HepG2 (cell line): ENCODE results near the gene SLC24A4. TPM values are rescaled to one million over a fixed set of nuclear protein-coding genes. Genes with fewer than 3 reads are reported as not detected.

ENCODE experiments used
- ATAC-seq: fragments of 200-7000 bp; cut with Tn5 transposase; 3 replicates; pipeline ENCODE4 v1.9.1; 2020; ENCODE audit warnings: mild to moderate bottlenecking, moderate library complexity
- BruUV-seq: library from RNA; stranded (reverse); fragments of 400-500 nt; replicated peaks from 2 replicates; lab custom pipeline; 2021; lab: Mats Ljungman, UMichigan
- CTCF ChIA-PET: fragments of 300-600 bp; formaldehyde crosslinking; extraction: SDS; loops from one replicate; lab custom pipeline; 2021; ENCODE audit warnings: low total read pairs, inconsistent platforms, low intra/inter-chr PET ratio; lab: Yijun Ruan, JAX
- POLR2A ChIA-PET: fragments of 350-600 bp; sonication (Branson Sonifier 250); formaldehyde crosslinking; loops from one replicate; lab custom pipeline; 2020; ENCODE audit warnings: antibody characterized with exemption, inconsistent platforms; lab: Yijun Ruan, JAX
- DNase-seq: peaks from one replicate; pipeline ENCODE4 v3.0.0-alpha.2; 2015; ENCODE audit warnings: low spot score
- FAIRE-seq: peaks from 3 replicates; lab custom pipeline; 2011; peaks lifted over from hg19 to GRCh38; lab: Jason Lieb, UNC
- H2AFZ ChIP-seq: one replicate; pipeline ENCODE4 v1.6.1; 2011; ENCODE audit warnings: low read length, inconsistent platforms
- H3K27ac ChIP-seq: fragments of 300-600 bp; 3 replicates; pipeline ENCODE4 v1.8.0; 2011; ENCODE audit warnings: mixed run types, mild to moderate bottlenecking, mixed read lengths, low read length, inconsistent platforms; ENCODE audit not compliant: insufficient read depth; ENCODE audit errors: extremely low read length
- H3K27me3 ChIP-seq, 2 experiments: fragments of 200-600 bp in 1 of 2; 2 replicates in 1 of 2; 3 replicates in 1 of 2; pipeline versions ENCODE4 v1.6.0 to v1.8.0; 2011; ENCODE audit warnings: low read length in 2 of 2, mild to moderate bottlenecking in 2 of 2, moderate library complexity in 2 of 2, inconsistent platforms in 1 of 2; ENCODE audit not compliant: insufficient read depth in 2 of 2, control insufficient read depth in 1 of 2
- H3K36me3 ChIP-seq, 2 experiments: fragments of 200-600 bp in 1 of 2; replicated peaks in 1 of 2; 2 replicates in 1 of 2; 3 replicates in 1 of 2; pipeline versions ENCODE4 v1.5.1 to v1.8.0; 2011; ENCODE audit warnings: low read length in 2 of 2, inconsistent platforms in 1 of 2; ENCODE audit not compliant: insufficient read depth in 2 of 2, control insufficient read depth in 1 of 2
- H3K4me1 ChIP-seq: 2 replicates; pipeline ENCODE4 v1.5.1; 2012; ENCODE audit warnings: low read length, inconsistent platforms; ENCODE audit not compliant: insufficient read depth
- H3K4me2 ChIP-seq: 2 replicates; pipeline ENCODE4 v1.6.0; 2011; ENCODE audit warnings: low read depth, low read length, inconsistent platforms
- H3K4me3 ChIP-seq, 3 experiments: fragments of 200-600 bp in 1 of 3; sonication (generic), shearing (Covaris generic) in 1 of 3; replicated peaks in 1 of 3; 2 replicates each; pipeline ENCODE4 v1.5.1; 2011 to 2016; ENCODE audit warnings: low read length in 3 of 3, inconsistent platforms in 2 of 3, low read depth in 2 of 3, mild to moderate bottlenecking in 2 of 3, control low read depth in 1 of 3, mixed read lengths in 1 of 3; ENCODE audit not compliant: insufficient read depth in 1 of 3
- H3K79me2 ChIP-seq: one replicate; pipeline ENCODE4 v1.6.1; 2011; ENCODE audit warnings: low read length, inconsistent platforms; ENCODE audit not compliant: insufficient read depth
- H3K9ac ChIP-seq: 2 replicates; pipeline ENCODE4 v1.6.0; 2011; ENCODE audit warnings: mild to moderate bottlenecking, low read depth, low read length, inconsistent platforms; ENCODE audit not compliant: insufficient read depth
- H3K9me3 ChIP-seq: 2 replicates; pipeline ENCODE4 v1.5.1; 2012; ENCODE audit warnings: mild to moderate bottlenecking, low read length
- H4K20me1 ChIP-seq: 2 replicates; pipeline ENCODE4 v1.6.0; 2011; ENCODE audit warnings: inconsistent platforms, mild to moderate bottlenecking, low read length, moderate library complexity; ENCODE audit not compliant: insufficient read depth
- DNMT1 ChIP-seq: sonication (generic); formaldehyde crosslinking; IDR thresholded peaks from 2 replicates; pipeline ENCODE4 v1.5.1; 2020; ENCODE audit warnings: mild to moderate bottlenecking, missing genetic modification reagents
- KMT2B ChIP-seq: IDR thresholded peaks from 2 replicates; pipeline ENCODE4 v1.6.1; 2016; ENCODE audit warnings: missing genetic modification reagents, missing compliant biosample characterization
- MYC ChIP-seq: sonication (generic); formaldehyde crosslinking; IDR thresholded peaks from 2 replicates; pipeline ENCODE4 v1.9.0; 2021; ENCODE audit warnings: missing genetic modification reagents, borderline replicate concordance
- NCOA1 ChIP-seq: sonication (generic); formaldehyde crosslinking; IDR thresholded peaks from 2 replicates; pipeline ENCODE4 v1.9.0; 2021; ENCODE audit warnings: missing genetic modification reagents
- NFYB ChIP-seq: sonication (generic); formaldehyde crosslinking; IDR thresholded peaks from 2 replicates; pipeline ENCODE4 v1.4.0; 2020; ENCODE audit warnings: missing genetic modification reagents
- REL ChIP-seq: sonication (generic); formaldehyde crosslinking; conservative IDR thresholded peaks from 2 replicates; pipeline ENCODE4 v1.8.0; 2022; ENCODE audit warnings: mild to moderate bottlenecking, missing genetic modification reagents, moderate library complexity
- ZNF672 ChIP-seq: sonication (generic); formaldehyde crosslinking; IDR thresholded peaks from 2 replicates; pipeline ENCODE4 v1.8.1; 2022; ENCODE audit warnings: missing genetic modification reagents
- ZNF7 ChIP-seq: IDR thresholded peaks from 2 replicates; pipeline ENCODE4 v1.6.1; 2016; ENCODE audit warnings: missing biosample characterization, missing genetic modification reagents
- ZNF883 ChIP-seq: sonication (generic); formaldehyde crosslinking; IDR thresholded peaks from 2 replicates; pipeline ENCODE4 v1.5.1; 2020; ENCODE audit warnings: mild to moderate bottlenecking, missing genetic modification reagents; ENCODE audit errors: not compliant biosample characterization
- WGBS: methylation state at CpG from one replicate; pipeline ENCODE4 v1.1.6; 2017; ENCODE audit warnings: low lambda C conversion rate; 5-methylcytosine and 5-hydroxymethylcytosine counted together
- in situ Hi-C: cut with HindIII; loops from 2 replicates; pipeline ENCODE4 v1.10.0; 2017; ENCODE audit warnings: low pct_unique_long_range_greater_than_20kb; ENCODE audit not compliant: extremely low pct_ligation_motif_present
- intact Hi-C: fragments of 100-400 bp; cut with micrococcal nuclease; formaldehyde crosslinking; loops from one replicate; pipeline ENCODE4 v1.10.0; 2022; ENCODE audit not compliant: unreplicated experiment
- polyA plus RNA-seq, 8 experiments: library from polyadenylated mRNA; depleted of rRNA in 3 of 8; stranded (reverse) in 7 of 8; unstranded in 1 of 8; fragments of >200 nt; fragmentation: Illumina TruSeq in 4 of 8; extraction: Trizol in 4 of 8; gene quantifications; 2 replicates each; pipeline versions ENCODE4 v1.2.1 to v1.2.3, GENCODE V29; 2011 to 2016; ENCODE audit warnings: low read depth in 4 of 8, missing spikeins in 1 of 8, mixed read lengths in 1 of 8; ENCODE audit not compliant: insufficient read depth in 1 of 8
- total RNA-seq, 5 experiments: library from RNA; depleted of rRNA; stranded (reverse); fragments of >200 nt; fragmentation: Illumina TruSeq; extraction: Trizol; gene quantifications; 2 replicates each; pipeline ENCODE4 v1.2.3, GENCODE V29; 2016; ENCODE audit warnings: low read depth in 1 of 5
- TF ChIP-seq, protein P1 (sequence below): sonication (generic); formaldehyde crosslinking; IDR thresholded peaks from 2 replicates; pipeline ENCODE4 v1.5.0; 2020; ENCODE audit warnings: mild to moderate bottlenecking, low read depth, missing genetic modification reagents, borderline replicate concordance
- TF ChIP-seq, protein P2 (sequence below): fragments of 450-650 bp; IDR thresholded peaks from 2 replicates; pipeline ENCODE4 v1.6.1; 2017
- TF ChIP-seq, protein P3 (sequence below): sonication (generic); formaldehyde crosslinking; IDR thresholded peaks from 2 replicates; pipeline ENCODE4 v1.5.1; 2020; ENCODE audit warnings: missing genetic modification reagents, mild to moderate bottlenecking, borderline replicate concordance
- TF ChIP-seq, protein P4 (sequence below): IDR thresholded peaks from 2 replicates; pipeline ENCODE4 v1.6.1; 2016; ENCODE audit warnings: low read depth
- TF ChIP-seq, protein P5 (sequence below): sonication (generic); formaldehyde crosslinking; IDR thresholded peaks from 2 replicates; pipeline ENCODE4 v1.4.0; 2020; ENCODE audit warnings: missing genetic modification reagents, low read depth, mild to moderate bottlenecking, borderline replicate concordance
- TF ChIP-seq, protein P6 (sequence below): sonication (generic); formaldehyde crosslinking; IDR thresholded peaks from 2 replicates; pipeline ENCODE4 v1.8.1; 2023; ENCODE audit warnings: mild to moderate bottlenecking, moderate library complexity, missing genetic modification reagents

SLC24A4 gene
- total and polyA plus RNA-seq, 2 of the 13 experiments (the other 11 are each of a cell fraction or from before 2014, with no cell fraction given), result not detected

DNA sequence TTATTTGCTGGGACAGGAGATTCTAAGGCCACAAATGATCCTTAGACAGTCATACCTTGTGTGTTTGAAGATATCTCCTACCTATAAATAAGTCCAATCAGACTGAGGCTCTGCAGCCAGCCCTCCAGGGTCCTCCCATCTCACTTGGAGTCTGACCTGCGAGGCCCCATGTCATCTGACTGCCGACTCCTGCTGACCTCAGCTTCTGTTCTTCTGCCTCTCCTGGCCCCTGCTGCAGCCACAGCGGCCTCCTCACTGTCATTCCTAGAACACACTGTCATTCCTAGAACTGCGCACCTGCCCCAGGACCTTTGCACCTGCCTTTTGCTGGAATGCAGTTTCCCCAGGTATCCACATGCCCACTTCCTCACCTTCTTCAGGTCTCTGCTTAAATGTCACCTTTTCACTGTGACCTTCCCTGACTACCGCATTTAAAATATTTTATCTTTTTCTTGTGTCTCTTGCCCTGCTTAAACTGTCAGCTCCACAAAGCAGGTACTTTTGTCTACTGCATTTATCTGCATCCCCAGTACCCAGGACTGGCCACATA lies 134.1 kb downstream of the SLC24A4 start (continued):
- TF ChIP-seq, protein P1, sequence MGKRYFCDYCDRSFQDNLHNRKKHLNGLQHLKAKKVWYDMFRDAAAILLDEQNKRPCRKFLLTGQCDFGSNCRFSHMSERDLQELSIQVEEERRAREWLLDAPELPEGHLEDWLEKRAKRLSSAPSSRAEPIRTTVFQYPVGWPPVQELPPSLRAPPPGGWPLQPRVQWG, result no peak
- no peak for TF ChIP-seq NFYB
- TF ChIP-seq, protein P2, sequence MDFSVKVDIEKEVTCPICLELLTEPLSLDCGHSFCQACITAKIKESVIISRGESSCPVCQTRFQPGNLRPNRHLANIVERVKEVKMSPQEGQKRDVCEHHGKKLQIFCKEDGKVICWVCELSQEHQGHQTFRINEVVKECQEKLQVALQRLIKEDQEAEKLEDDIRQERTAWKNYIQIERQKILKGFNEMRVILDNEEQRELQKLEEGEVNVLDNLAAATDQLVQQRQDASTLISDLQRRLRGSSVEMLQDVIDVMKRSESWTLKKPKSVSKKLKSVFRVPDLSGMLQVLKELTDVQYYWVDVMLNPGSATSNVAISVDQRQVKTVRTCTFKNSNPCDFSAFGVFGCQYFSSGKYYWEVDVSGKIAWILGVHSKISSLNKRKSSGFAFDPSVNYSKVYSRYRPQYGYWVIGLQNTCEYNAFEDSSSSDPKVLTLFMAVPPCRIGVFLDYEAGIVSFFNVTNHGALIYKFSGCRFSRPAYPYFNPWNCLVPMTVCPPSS, result no peak
- no peak for TF ChIP-seq DNMT1
- TF ChIP-seq ZNF883 (CRISPR knock-in tag), result no peak
- TF ChIP-seq ZNF7 (CRISPR knock-in tag), result no peak

DNA sequence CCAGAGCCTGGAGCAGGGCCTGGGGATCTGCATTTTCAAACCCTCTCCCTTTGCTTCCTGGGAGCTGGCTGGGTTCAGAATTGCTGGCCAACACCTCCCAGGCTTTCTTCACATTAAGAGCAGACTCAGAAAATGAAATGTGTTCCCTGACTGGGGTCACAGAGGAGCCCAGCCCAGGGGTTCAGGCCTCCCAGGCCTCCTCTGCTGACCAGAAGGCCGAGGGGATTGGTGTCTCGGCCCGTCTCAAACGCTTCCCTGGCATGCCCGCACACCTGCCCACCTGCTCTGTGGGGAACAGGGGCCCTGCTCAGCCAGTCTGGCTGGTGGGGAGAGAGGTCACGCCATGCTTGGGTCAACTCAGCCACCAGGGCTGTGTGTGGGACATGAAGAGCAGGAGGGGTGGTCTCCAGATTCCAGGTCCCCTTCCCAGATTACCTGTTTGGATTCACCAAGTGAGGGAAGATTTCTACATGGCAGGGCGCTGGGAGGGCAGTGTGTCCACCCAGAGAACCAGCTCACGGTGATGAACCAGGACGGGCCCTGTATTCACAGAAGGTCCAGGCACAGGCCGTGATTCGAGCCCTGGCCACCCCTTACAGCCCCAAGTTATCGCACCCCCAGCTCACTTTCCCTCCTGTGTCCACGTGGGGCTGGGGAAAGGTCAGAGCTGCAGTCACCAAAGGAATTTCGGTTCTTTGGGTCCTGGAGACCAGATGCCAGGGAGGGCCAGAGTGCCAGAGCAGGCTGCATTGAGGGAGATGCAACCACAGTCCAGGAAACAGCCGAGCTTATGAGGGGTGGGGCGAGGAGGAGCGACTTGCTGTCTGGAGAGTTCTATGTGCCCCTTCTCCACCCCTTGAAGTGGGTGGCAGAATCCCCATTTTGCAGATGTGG lies 135.4 kb downstream of the SLC24A4 start:
- no peak overlapping the region for H3K4me2 ChIP-seq
- ATAC-seq (no peak), DNase-seq (no peak), FAIRE-seq (no peak)
- H3K4me3 ChIP-seq, result no peak overlapping the region
- H3K27ac ChIP-seq, result no peak overlapping the region
- 0 out of 2 replicates have a peak, but pooled peaks cover 5% of the 10 kb centered on the region for H3K4me1 ChIP-seq
- no peaks in the 10 kb centered on the region for H4K20me1 ChIP-seq
- H3K79me2 ChIP-seq, result no peaks in the 10 kb centered on the region
- no peak overlapping the region for H3K9ac ChIP-seq
- no peaks in the 10 kb centered on the region for H3K9me3 ChIP-seq
- H3K36me3 ChIP-seq, result no peaks in the 10 kb centered on the region
- no TSS peak for BruUV-seq
- WGBS, result 3% methylated on average over 9 of the region's 17 CpGs
- intact Hi-C loops (loop anchor here (5.0 kb wide), 1 partner anchor 321 kb away; no protein-coding TSS in a partner anchor), in situ Hi-C loops (loop anchor here (10.0 kb wide), 1 partner anchor 324 kb away; no protein-coding TSS in a partner anchor)
- H2AFZ ChIP-seq, result no peak overlapping the region
- TF ChIP-seq, protein P3, sequence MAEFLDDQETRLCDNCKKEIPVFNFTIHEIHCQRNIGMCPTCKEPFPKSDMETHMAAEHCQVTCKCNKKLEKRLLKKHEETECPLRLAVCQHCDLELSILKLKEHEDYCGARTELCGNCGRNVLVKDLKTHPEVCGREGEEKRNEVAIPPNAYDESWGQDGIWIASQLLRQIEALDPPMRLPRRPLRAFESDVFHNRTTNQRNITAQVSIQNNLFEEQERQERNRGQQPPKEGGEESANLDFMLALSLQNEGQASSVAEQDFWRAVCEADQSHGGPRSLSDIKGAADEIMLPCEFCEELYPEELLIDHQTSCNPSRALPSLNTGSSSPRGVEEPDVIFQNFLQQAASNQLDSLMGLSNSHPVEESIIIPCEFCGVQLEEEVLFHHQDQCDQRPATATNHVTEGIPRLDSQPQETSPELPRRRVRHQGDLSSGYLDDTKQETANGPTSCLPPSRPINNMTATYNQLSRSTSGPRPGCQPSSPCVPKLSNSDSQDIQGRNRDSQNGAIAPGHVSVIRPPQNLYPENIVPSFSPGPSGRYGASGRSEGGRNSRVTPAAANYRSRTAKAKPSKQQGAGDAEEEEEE (CRISPR knock-in tag), result no peak
- TF ChIP-seq ZNF672 (no peak), NCOA1 (CRISPR knock-in tag) (no peak), KMT2B (CRISPR knock-in tag) (no peak), REL (CRISPR knock-in tag) (no peak), MYC (CRISPR knock-in tag) (no peak)
- TF ChIP-seq, protein P4, sequence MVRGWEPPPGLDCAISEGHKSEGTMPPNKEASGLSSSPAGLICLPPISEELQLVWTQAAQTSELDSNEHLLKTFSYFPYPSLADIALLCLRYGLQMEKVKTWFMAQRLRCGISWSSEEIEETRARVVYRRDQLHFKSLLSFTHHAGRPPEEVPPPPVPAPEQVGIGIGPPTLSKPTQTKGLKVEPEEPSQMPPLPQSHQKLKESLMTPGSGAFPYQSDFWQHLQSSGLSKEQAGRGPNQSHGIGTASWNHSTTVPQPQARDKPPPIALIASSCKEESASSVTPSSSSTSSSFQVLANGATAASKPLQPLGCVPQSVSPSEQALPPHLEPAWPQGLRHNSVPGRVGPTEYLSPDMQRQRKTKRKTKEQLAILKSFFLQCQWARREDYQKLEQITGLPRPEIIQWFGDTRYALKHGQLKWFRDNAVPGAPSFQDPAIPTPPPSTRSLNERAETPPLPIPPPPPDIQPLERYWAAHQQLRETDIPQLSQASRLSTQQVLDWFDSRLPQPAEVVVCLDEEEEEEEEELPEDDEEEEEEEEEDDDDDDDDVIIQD (CRISPR knock-in tag), result no peak
- TF ChIP-seq, protein P5, sequence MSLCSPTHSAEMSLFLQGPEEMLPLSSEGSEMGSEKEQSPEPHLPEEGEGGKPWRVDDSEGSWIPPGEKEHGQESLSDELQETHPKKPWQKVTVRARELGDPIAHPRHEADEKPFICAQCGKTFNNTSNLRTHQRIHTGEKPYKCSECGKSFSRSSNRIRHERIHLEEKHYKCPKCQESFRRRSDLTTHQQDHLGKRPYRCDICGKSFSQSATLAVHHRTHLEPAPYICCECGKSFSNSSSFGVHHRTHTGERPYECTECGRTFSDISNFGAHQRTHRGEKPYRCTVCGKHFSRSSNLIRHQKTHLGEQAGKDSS (CRISPR knock-in tag), result no peak
- TF ChIP-seq, protein P6, sequence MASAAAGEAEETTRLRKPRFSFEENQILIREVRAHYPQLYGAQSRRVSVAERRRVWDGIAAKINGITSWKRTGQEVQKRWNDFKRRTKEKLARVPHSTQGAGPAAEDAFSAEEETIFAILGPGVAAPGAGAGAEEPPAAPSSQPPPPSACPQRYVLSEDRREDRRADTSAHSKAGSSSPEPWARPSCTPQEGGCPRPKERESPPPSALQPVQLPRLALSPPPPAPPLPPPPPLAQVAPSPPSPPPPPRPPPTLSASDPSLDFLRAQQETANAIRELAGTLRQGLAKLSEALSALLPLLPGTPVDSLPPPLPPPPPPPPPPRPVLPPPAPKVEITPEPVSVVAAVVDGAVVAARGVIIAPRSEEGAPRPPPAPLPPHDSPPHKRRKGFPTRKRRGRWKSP (CRISPR knock-in tag), result no peak
- H3K27me3 ChIP-seq, result peaks cover 7 to 47% of the 10 kb centered on the region in 2 experiments
- CTCF ChIA-PET, result no interaction called here
- POLR2A ChIA-PET, result no interaction called here
